ENCODE data around the gene DYNC1I2. TPM values are rescaled to one million over a fixed set of nuclear protein-coding genes. Genes with fewer than 3 reads are reported as not detected.

The DYNC1I2 gene
- total RNA-seq, 3 donors from 2014 or later: 91.2 to 116 (median 113) TPM

DNA sequence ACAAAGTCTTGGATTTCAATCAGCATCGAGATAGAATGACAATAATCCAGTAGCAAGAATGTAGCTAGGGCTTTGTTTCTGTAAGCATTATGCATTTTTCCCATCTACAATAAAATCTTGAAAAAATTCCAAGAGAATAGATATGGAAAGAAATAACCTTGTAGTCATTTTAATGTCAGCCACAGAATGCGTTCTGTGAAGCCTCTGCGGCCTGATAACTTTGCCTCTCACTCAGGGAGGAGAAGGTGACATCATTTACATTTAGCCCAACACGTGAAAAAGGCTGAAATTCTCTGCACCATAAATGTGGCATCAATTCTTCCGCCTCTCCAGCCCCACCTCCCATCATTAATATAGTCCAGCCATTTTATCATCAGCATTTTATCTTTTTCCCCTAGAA is 19.1 kb upstream of the DYNC1I2 start:
- Histone ChIP-seq H3K4me1 (ENCODE audit: low read depth) (no peaks in the 10 kb centered on the region), H3K36me3 (ENCODE audit: low read depth) (no peaks in the 10 kb centered on the region), H3K9me3 (no peaks in the 10 kb centered on the region), H3K4me3 (no peak overlapping the region)
- DNase-seq (no peak), ATAC-seq (no peak)
- TF ChIP-seq CTCF (IDR thresholded peaks at IDR 0.05): no peak
- intact Hi-C loops (cut with DNase I, micrococcal nuclease): no loop called here

DNA sequence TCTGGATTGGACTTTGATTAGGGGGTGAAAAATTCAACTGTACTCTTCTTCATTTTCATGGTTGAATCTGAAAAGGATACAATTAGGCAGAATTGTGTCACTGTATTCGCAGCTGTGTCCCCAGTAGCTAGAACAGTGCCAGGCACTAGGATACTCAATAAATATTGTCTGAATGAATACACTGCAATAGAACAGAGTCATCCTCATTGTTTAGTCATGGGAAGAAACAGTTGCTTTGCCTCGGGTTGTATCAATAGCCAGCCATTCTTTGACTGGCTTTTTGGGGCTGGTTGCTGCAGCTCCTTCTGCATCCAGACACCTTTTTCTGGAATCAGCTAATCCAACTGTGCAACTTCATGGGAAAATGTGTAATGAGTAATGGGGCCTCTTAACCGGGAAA is 18.1 kb upstream of the DYNC1I2 start:
- TF ChIP-seq CTCF (IDR thresholded peaks at IDR 0.05): no peak
- intact Hi-C loops (cut with DNase I, micrococcal nuclease): no loop called here
- ATAC-seq: no peak

GRCh38 chr2:171670655-171671054 is 16.6 kb upstream of the DYNC1I2 start:
- intact Hi-C loops (cut with DNase I, micrococcal nuclease): no loop called here
- DNase-seq: no peak
- ATAC-seq: no peak
- Histone ChIP-seq H3K4me1 (ENCODE audit: low read depth) (no peaks in the 10 kb centered on the region), H3K36me3 (ENCODE audit: low read depth) (no peaks in the 10 kb centered on the region), H3K4me3 (no peak overlapping the region), H3K9me3 (no peaks in the 10 kb centered on the region)
- no peak for TF ChIP-seq CTCF (IDR thresholded peaks at IDR 0.05)

More for the DNA sequence above, 18.1 kb upstream of the DYNC1I2 start:
- no peak overlapping the region for H3K4me3 ChIP-seq
- no peaks in the 10 kb centered on the region for H3K4me1 ChIP-seq (ENCODE audit: low read depth)
- no peaks in the 10 kb centered on the region for H3K9me3 ChIP-seq
- no peak for DNase-seq
- no peaks in the 10 kb centered on the region for H3K36me3 ChIP-seq (ENCODE audit: low read depth)

DNA sequence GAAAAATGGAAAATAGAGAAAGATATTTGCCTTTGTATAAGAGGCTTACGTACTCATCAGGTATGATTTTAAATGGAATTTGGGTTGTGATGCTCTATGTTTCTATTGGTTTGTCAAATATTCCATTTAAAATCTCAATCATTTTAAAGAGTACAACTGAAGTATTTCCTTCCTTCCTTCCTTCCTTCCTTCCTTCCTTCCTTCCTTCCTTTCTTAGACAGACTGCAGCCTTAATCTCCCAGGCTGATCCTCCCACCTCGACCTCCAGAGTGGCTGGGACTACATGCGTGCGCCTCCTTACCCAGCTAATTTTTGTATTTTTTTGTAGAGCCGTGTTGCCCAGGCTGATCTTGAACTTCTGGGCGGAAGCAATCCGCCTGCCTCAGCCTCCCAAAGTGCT is 15.4 kb upstream of the DYNC1I2 start:
- TF ChIP-seq CTCF (IDR thresholded peaks at IDR 0.05): no peak
- ATAC-seq: no peak
- no peaks in the 10 kb centered on the region for H3K36me3 ChIP-seq (ENCODE audit: low read depth)
- DNase-seq: no peak
- no peaks in the 10 kb centered on the region for H3K4me1 ChIP-seq (ENCODE audit: low read depth)
- no peaks in the 10 kb centered on the region for H3K9me3 ChIP-seq
- intact Hi-C loops (cut with DNase I, micrococcal nuclease): no loop called here
- no peak overlapping the region for H3K4me3 ChIP-seq

DNA sequence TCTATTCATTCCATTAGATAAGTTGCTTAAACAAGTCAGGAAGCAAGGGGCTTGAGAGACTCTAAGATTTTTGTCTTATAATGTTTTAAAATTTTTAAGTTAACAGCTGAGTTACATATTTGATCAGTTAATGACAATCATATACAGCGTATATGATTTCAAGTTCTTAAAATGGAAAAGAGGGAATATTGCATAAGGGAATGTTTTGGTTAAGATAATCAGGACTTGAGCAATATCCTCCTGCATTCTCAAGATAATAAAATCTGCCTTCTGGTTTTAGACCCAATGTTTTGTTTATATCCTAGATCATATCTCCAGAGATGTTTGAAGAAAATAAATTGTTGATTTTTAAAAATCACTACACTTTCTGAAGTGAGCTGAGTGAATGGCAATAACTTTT is 13.4 kb upstream of the DYNC1I2 start:
- intact Hi-C loops (cut with DNase I, micrococcal nuclease): no loop called here
- no peak for DNase-seq
- ATAC-seq: no peak
- TF ChIP-seq CTCF (IDR thresholded peaks at IDR 0.05): no peak
- Histone ChIP-seq H3K36me3 (ENCODE audit: low read depth) (no peaks in the 10 kb centered on the region), H3K4me1 (ENCODE audit: low read depth) (no peaks in the 10 kb centered on the region), H3K4me3 (no peak overlapping the region), H3K9me3 (no peaks in the 10 kb centered on the region)

GRCh38 chr2:171675810-171676345 is 11.4 kb upstream of the DYNC1I2 start:
- Histone ChIP-seq H3K36me3 (ENCODE audit: low read depth) (no peaks in the 10 kb centered on the region), H3K9me3 (no peaks in the 10 kb centered on the region), H3K4me1 (ENCODE audit: low read depth) (no peaks in the 10 kb centered on the region), H3K4me3 (no peak overlapping the region)
- no peak for DNase-seq
- no peak for TF ChIP-seq CTCF (IDR thresholded peaks at IDR 0.05)
- intact Hi-C loops (cut with DNase I, micrococcal nuclease): no loop called here
- ATAC-seq: no peak
